ENCODE data around the gene OR2L5. TPM values are rescaled to one million over a fixed set of nuclear protein-coding genes. Genes with fewer than 3 reads are reported as not detected.

OR2L5 gene
- not detected for total RNA-seq

- Histone ChIP-seq H3K27ac (no peak within 1 kb of the TSS), H3K9me3 (peaks cover 0 to 24% of the 10 kb centered on the region in 2 donors), H3K4me3 (no peak within 1 kb of the TSS), H3K36me3 (no peaks in the 10 kb centered on the region), H3K27me3 (no peaks in the 10 kb centered on the region), H3K4me1 (no peaks in the 10 kb centered on the region)
- DNase-seq (ENCODE audit: low spot score): no peak
- TF ChIP-seq CTCF (IDR thresholded peaks at IDR 0.05): no peak
Measured at GRCh38 chr1:248013229-248013710, at the start of gene OR2L5. Gene OR2L5, plus strand, starts transcription at chr1:248013660. Its CDS starts 8,288 bp downstream, at chr1:248021948.

GRCh38 chr1:247964933-247965332, 48.5 kb upstream of the OR2L5 start, which contains the start of gene OR2AK2:
Gene OR2AK2, plus strand, starts transcription at chr1:247965233. Its CDS starts 144 bp downstream, at chr1:247965377.
- Histone ChIP-seq H3K4me1 (no peaks in the 10 kb centered on the region), H3K4me3 (no peak within 1 kb of the TSS), H3K9me3 (no peaks in the 10 kb centered on the region), H3K36me3 (no peaks in the 10 kb centered on the region), H3K27me3 (no peaks in the 10 kb centered on the region), H3K27ac (no peak within 1 kb of the TSS)
- TF ChIP-seq CTCF (IDR thresholded peaks at IDR 0.05): no peak
- DNase-seq (ENCODE audit: low spot score): no peak

GRCh38 chr1:247966532-247967204, 46.8 kb upstream of the OR2L5 start:
- Histone ChIP-seq H3K4me1 (no peaks in the 10 kb centered on the region), H3K27ac (no peak overlapping the region), H3K36me3 (no peaks in the 10 kb centered on the region), H3K27me3 (no peaks in the 10 kb centered on the region), H3K4me3 (no peak overlapping the region), H3K9me3 (no peaks in the 10 kb centered on the region)
- DNase-seq (ENCODE audit: low spot score): no peak
- TF ChIP-seq CTCF (IDR thresholded peaks at IDR 0.05): no peak

DNA sequence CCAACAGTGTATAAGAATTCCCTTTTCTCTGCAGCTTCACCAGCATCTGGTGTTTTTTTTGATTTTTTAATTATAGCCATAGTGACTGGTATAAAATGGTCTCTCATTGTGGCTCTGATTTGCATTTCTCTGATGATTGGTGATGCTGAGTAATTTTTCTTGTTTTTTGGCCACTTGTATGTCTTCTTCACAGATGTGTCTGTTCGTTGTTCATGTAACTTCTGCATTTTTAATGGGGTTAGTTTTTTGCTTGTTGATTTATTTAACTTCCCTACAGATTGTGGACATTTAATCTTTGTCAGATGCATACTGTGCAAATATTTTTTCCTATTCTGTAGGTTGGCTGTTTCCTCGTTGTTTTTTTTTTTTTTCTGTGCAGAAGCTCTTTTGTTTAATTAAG, 20.5 kb upstream of the OR2L5 start:
- no peak for DNase-seq (ENCODE audit: low spot score)
- Histone ChIP-seq H3K4me1 (no peaks in the 10 kb centered on the region), H3K27me3 (no peaks in the 10 kb centered on the region), H3K9me3 (no peaks in the 10 kb centered on the region), H3K36me3 (no peaks in the 10 kb centered on the region), H3K27ac (no peak overlapping the region), H3K4me3 (no peak overlapping the region)
- no peak for TF ChIP-seq CTCF (IDR thresholded peaks at IDR 0.05)

DNA sequence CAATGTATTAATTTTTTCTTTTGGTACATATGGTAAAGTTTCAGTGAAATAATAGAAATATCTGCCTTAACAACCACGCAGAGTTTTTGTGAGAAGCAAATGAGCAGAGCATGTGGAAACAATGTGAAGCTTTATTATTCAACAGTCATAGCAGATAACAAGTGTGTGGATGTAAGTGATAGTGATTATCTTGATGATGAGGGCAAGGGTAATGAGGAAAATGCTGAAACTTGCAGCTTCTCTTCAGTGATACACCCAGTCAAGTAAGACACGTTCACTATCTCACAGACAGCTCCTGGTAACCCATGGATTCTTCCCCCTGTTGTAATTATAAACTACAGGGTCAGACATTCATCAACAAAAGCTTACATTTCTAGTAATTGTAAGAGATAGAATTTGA, 14.6 kb upstream of the OR2L5 start:
- no peak for TF ChIP-seq CTCF (IDR thresholded peaks at IDR 0.05)
- DNase-seq (ENCODE audit: low spot score): no peak
- Histone ChIP-seq H3K4me1 (no peaks in the 10 kb centered on the region), H3K4me3 (no peak overlapping the region), H3K9me3 (no peaks in the 10 kb centered on the region), H3K36me3 (no peaks in the 10 kb centered on the region), H3K27me3 (no peaks in the 10 kb centered on the region), H3K27ac (no peak overlapping the region)

DNA sequence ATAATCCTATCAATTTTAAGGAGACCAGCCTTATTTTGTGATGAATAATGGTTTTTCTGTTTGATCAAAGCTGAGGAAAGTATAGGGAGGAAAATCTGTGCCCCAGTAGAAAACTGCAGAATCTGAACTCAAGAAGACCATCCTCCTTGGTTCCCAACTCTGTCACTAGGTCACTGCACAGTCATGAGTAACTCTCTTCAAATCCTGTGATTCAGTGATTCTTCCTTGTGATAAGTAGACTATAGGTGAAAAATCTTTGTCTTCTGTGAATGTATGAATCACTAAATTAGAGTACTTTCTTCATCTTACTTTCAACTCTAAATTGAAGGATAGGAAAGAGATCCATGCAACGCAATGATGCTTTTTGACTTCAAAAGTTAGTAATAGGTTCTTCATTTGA, 13.3 kb upstream of the OR2L5 start:
- H3K27ac ChIP-seq: no peak overlapping the region
- no peaks in the 10 kb centered on the region for H3K36me3 ChIP-seq
- no peak for DNase-seq (ENCODE audit: low spot score)
- H3K4me1 ChIP-seq: no peaks in the 10 kb centered on the region
- TF ChIP-seq CTCF (IDR thresholded peaks at IDR 0.05): no peak
- H3K4me3 ChIP-seq: no peak overlapping the region
- no peaks in the 10 kb centered on the region for H3K9me3 ChIP-seq
- H3K27me3 ChIP-seq: no peaks in the 10 kb centered on the region

Measured in right atrium auricular region (tissue), 2 donors.